Esophagus squamous epithelium (tissue), 4 donors: ENCODE measurements around the gene PSAPL1.

Experiments
- CTCF ChIP-seq, 6 experiments: fragments of 450-650 bp in 4 of 6; fragments of 200-600 bp in 2 of 6; sonication (generic) in 2 of 6; IDR thresholded peaks; one replicate each; pipeline ENCODE4 v1.5.1; 2016 to 2019; ENCODE audit warnings: antibody characterized with exemption in 6 of 6, mild to moderate bottlenecking in 4 of 6, moderate library complexity in 4 of 6
- POLR2A ChIP-seq, 4 donors: fragments of 450-650 bp; IDR thresholded peaks; one replicate each; pipeline ENCODE4 v1.6.1; 2017; ENCODE audit warnings: antibody characterized with exemption in 4 of 4, mild to moderate bottlenecking in 4 of 4, moderate library complexity in 3 of 4

- TF ChIP-seq CTCF (IDR thresholded peaks at IDR 0.05): no peak
- TF ChIP-seq POLR2A (IDR thresholded peaks at IDR 0.05): no peak
Measured at GRCh38 chr4:7415927-7416686, 18.6 kb downstream of the PSAPL1 start.
